ENCODE measurements around the gene FGF22.

- TF ChIP-seq POLR2A (IDR thresholded peaks at IDR 0.05), result no peak
- TF ChIP-seq CTCF (IDR thresholded peaks at IDR 0.05), result no peak
Measured at GRCh38 chr19:622666-623065, 17.0 kb upstream of the FGF22 start.
